NCI-H2081 (cell line): ENCODE data around the gene TMEM25.
A peak's percentile ranks its signal among the peaks of the same experiment; 100 is the strongest.

Experiments used
- DNase-seq, 2 experiments: peaks; one replicate each; lab custom pipeline; 2025; lab: John Stamatoyannopoulos, UW

Gene TMEM25

GRCh38 chr11:118581057-118581456 lies 50.1 kb downstream of the TMEM25 start:
- peak; percentile 39 to 79 for DNase-seq
